Adrenal gland (tissue), 12 donors: ENCODE measurements around the gene TUBG1. TPM values are rescaled to one million over a fixed set of nuclear protein-coding genes. Genes with fewer than 3 reads are reported as not detected.
"Not testable (repeated sequence)": the region's sequence is repeated elsewhere in the genome, so short reads cannot be mapped to it uniquely, and the experiment has no call there.

Experiments used
- DNase-seq, 7 donors: peaks; one replicate each; pipeline ENCODE4 v3.0.0-alpha.2; 2019 to 2020
- H3K27ac ChIP-seq, 5 donors: fragments of 200-600 bp; sonication (generic) in 4 of 5; 1 replicate in 3 of 5; 2 replicates in 2 of 5; pipeline versions ENCODE4 v1.5.1 to v1.8.0; 2016 to 2020; ENCODE audit warnings: mild to moderate bottlenecking in 1 of 5
- H3K27me3 ChIP-seq: fragments of 200-600 bp; 2 replicates; pipeline ENCODE4 v1.8.0; 2021
- H3K36me3 ChIP-seq, 2 donors: fragments of 200-600 bp; replicated peaks in 1 of 2; 1 replicate in 1 of 2; 2 replicates in 1 of 2; pipeline versions ENCODE4 v1.5.1 to v1.8.0; 2018 to 2022
- H3K4me1 ChIP-seq, 2 donors: fragments of 200-600 bp; replicated peaks in 1 of 2; 1 replicate in 1 of 2; 2 replicates in 1 of 2; pipeline versions ENCODE4 v1.5.1 to v1.8.0; 2018 to 2021
- H3K4me3 ChIP-seq, 4 donors: fragments of 200-600 bp; sonication (generic) in 3 of 4; one replicate each; pipeline ENCODE4 v1.5.1; 2016 to 2018
- H3K9me3 ChIP-seq, 3 donors: fragments of 200-600 bp; sonication (generic) in 1 of 3; replicated peaks in 1 of 3; 1 replicate in 2 of 3; 2 replicates in 1 of 3; pipeline versions ENCODE4 v1.5.1 to v1.8.0; 2016 to 2021
- POLR2A ChIP-seq, 2 donors: fragments of 450-650 bp; IDR thresholded peaks; one replicate each; pipeline ENCODE4 v1.6.1; 2017; ENCODE audit warnings: antibody characterized with exemption in 2 of 2, mild to moderate bottlenecking in 2 of 2, moderate library complexity in 1 of 2
- WGBS, 4 donors: extraction: QIAGEN DNeasy Blood & Tissue Kit in 2 of 4; methylation state at CpG; one replicate each; pipeline versions ENCODE4 v1.1.5 to v1.1.7; 2013 to 2017; 5-methylcytosine and 5-hydroxymethylcytosine counted together
- intact Hi-C, 2 donors: fragments of 100-400 bp; cut with DNase I; formaldehyde crosslinking; loops; one replicate each; pipeline versions ENCODE4 v1.14.1 to v1.15.0; 2022 to 2023
- polyA plus RNA-seq, 3 donors: library from polyadenylated mRNA; stranded (reverse); fragments of 200-250 nt in 2 of 3; fragments of 350-450 nt in 1 of 3; fragmentation: Illumina TruSeq in 1 of 3; extraction: RNeasy Lipid Tissue Mini Kit (QIAGEN cat#74804) in 1 of 3; gene quantifications; one replicate each; pipeline ENCODE4 v1.2.3, GENCODE V29; 2013 to 2014
- total RNA-seq, 9 donors: library from RNA; depleted of rRNA in 4 of 9; stranded (reverse); fragments of >200 nt in 4 of 9; fragments of 120-200 nt in 1 of 9; fragmentation: NEBNext Ultra II Directional in 1 of 9; extraction: Animal tissue kit (Norgen Biotek cat#: 25700) in 1 of 9; gene quantifications; one replicate each; pipeline versions ENCODE4 v1.1.0 to v1.2.4, GENCODE V29; 2013 to 2023
- TF ChIP-seq, protein P1 (sequence below), 6 experiments: fragments of 450-650 bp in 4 of 6; fragments of 200-600 bp in 2 of 6; sonication (generic) in 1 of 6; IDR thresholded peaks; 1 replicate in 5 of 6; 2 replicates in 1 of 6; pipeline versions ENCODE4 v1.5.1 to v1.8.0; 2016 to 2021; ENCODE audit warnings: antibody characterized with exemption in 6 of 6, mild to moderate bottlenecking in 2 of 6, moderate library complexity in 1 of 6
- donor health status: healthy with polysubstance abuse.
- donor health status: Bipolar disorder and iron deficiency.
- donor health status: DM: yes; HTN: yes; CAD: no.
- donor health status: DM: no; HTN: no; CAD: no.
- donor health status: DM: no; HTN: no; CAD: no.
- donor health status: DM: yes; HTN: yes; CAD: no.

The TUBG1 gene
- total and polyA plus RNA-seq, 12 donors: 22.9 to 90.0 (median 39.6) TPM

DNA sequence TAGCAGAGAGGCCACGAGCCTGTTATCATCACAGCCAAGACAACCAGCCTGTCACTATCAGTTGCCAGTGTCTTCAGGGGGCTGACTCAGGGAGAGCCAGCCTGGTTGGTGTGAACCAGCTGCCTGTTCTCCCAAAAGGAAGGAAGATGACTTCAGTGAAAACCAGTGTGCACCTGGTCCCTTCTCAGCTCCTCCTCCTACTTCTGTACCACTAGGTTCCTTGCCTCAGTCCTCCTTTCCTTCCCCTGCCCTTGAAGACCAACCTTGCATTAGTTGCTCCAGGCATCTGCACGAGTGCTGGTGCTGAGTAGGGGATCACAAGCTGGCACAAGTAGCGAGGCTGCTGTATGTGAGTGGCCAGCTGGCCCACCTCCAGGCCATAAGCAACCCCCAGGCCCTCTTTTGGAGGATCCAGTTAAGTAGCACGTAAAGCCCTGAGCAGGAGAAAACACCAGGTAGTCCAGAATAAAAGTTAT lies 8.5 kb downstream of the TUBG1 start:
- H3K36me3 ChIP-seq: peaks cover 0 to 30% of the 10 kb centered on the region in 2 donors
- DNase-seq: no peak
- H3K4me1 ChIP-seq: peaks cover 6 to 27% of the 10 kb centered on the region in 2 donors
- no peaks in the 10 kb centered on the region for H3K27me3 ChIP-seq
- no peaks in the 10 kb centered on the region for H3K9me3 ChIP-seq
- 56 to 65% (median 61%) methylated on average over 4 of the region's 4 CpGs for WGBS, 4 donors
- peak overlapping the region in 2 of 5 donors; percentile 61 to 63 for H3K27ac ChIP-seq
- TF ChIP-seq POLR2A (IDR thresholded peaks at IDR 0.05): no peak
- TF ChIP-seq, protein P1, sequence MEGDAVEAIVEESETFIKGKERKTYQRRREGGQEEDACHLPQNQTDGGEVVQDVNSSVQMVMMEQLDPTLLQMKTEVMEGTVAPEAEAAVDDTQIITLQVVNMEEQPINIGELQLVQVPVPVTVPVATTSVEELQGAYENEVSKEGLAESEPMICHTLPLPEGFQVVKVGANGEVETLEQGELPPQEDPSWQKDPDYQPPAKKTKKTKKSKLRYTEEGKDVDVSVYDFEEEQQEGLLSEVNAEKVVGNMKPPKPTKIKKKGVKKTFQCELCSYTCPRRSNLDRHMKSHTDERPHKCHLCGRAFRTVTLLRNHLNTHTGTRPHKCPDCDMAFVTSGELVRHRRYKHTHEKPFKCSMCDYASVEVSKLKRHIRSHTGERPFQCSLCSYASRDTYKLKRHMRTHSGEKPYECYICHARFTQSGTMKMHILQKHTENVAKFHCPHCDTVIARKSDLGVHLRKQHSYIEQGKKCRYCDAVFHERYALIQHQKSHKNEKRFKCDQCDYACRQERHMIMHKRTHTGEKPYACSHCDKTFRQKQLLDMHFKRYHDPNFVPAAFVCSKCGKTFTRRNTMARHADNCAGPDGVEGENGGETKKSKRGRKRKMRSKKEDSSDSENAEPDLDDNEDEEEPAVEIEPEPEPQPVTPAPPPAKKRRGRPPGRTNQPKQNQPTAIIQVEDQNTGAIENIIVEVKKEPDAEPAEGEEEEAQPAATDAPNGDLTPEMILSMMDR (IDR thresholded peaks at IDR 0.05): no peak
- no peak overlapping the region for H3K4me3 ChIP-seq
- intact Hi-C loops: no loop called here

DNA sequence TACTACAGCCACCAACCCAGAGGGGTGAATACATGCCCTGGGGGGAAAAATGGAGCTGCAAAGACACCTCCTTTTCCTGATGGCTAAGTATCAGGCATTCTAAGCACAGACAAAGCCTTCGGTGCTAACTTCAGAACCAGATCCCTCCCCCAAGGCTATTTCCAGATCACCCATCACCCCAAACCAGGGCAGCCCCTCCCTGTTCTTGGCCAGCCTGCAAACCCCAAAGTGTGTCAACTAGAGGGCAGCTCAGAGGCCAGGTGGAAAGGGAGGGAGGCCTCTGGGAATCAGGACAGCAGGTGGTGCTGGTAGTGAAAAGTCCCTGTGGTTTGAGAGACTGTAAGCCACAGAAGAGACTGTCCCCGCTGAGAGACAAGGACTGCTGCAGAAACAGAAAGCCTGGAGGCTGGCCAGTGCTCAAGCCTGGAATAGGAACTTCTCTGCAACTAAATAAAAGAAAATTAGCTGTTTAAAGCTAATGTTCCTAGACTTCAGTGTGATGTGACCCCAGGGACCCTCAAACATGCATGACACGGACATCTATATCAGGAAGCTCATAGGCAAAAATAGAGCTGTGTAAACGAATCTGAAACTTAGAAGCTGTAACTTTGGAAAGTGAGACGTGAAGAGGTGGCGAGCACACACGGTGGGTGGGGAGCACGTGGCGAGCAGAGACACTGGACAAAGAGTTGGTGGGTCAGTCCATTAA lies 9.1 kb downstream of the TUBG1 start:
- Histone ChIP-seq H3K36me3 (peaks cover 0 to 24% of the 10 kb centered on the region in 2 donors), H3K9me3 (no peaks in the 10 kb centered on the region), H3K4me3 (no peak overlapping the region), H3K27ac (peak overlapping the region in 2 of 5 donors; percentile 61 to 63), H3K4me1 (peaks cover 6 to 28% of the 10 kb centered on the region in 2 donors), H3K27me3 (no peaks in the 10 kb centered on the region)
- DNase-seq: peak; percentile 37 to 85 (median 68)
- intact Hi-C loops: no loop called here
- TF ChIP-seq, protein P1 (IDR thresholded peaks at IDR 0.05): peak in 3 of 6 experiments; percentile 6 to 33 (median 18)
- no peak for TF ChIP-seq POLR2A (IDR thresholded peaks at IDR 0.05)
- WGBS, 4 donors: 45 to 54% (median 52%) methylated on average over 9 of the region's 9 CpGs

DNA sequence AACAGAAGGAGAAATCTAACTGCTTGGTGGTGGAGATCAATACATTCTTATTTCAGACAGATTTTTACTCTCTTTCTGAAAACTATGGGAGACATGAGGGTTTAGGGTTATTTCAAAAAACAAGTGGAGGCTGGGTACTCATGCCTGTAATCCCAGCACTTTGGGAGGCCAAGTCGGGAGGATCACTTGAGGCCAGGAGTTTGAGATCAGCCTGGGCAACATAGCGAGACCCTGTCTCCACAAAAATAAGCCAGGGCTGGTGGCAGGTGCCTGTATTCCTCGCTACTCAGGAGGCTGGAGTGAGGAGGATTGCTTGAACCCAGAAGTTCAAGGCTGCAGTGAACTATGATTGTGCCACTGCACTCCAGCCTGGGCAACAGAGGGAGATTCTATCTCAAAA lies 12.5 kb downstream of the TUBG1 start:
- H3K36me3 ChIP-seq, H3K4me3 ChIP-seq, DNase-seq, H3K9me3 ChIP-seq, intact Hi-C loops, H3K27me3 ChIP-seq: not testable (repeated sequence)
- peak overlapping the region in 2 of 5 donors; percentile 28 to 54 for H3K27ac ChIP-seq
- WGBS, 4 donors: 73 to 84% (median 79%) methylated on average over 3 of the region's 3 CpGs
- peaks cover 6 to 37% of the 10 kb centered on the region in 2 donors for H3K4me1 ChIP-seq

DNA sequence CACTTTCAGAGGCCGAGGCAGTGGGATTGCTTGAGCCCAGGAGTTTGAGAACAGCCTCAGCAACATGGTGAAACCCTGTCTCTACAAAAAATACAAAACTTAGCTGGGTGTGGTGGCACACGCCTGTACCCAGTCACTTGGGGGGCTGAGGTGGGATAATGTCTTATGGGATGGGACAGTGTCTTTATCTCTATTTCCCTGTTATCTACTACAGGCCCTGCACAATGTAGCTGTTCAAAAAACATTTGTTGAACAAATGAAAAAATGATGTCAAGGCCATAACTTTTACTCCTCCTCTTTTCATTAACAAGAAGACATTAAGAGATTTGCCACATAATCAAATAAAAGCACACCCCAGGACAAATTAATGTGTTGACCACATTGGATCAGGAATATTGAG lies 13.8 kb downstream of the TUBG1 start:
- Histone ChIP-seq H3K4me1 (peaks cover 6 to 31% of the 10 kb centered on the region in 2 donors), H3K27me3 (no peaks in the 10 kb centered on the region), H3K4me3 (no peak overlapping the region), H3K9me3 (no peaks in the 10 kb centered on the region), H3K27ac (peak overlapping the region in 3 of 5 donors; percentile 14 to 83 (median 62)), H3K36me3 (no peaks in the 10 kb centered on the region)
- intact Hi-C loops: no loop called here
- DNase-seq: no peak
- WGBS, 4 donors: 79 to 90% (median 83%) methylated on average over 2 of the region's 2 CpGs
- TF ChIP-seq, protein P1 (IDR thresholded peaks at IDR 0.05): no peak
- TF ChIP-seq POLR2A (IDR thresholded peaks at IDR 0.05): no peak
